ENCODE results near the gene DPY19L3.
"Not testable (repeated sequence)": the region's sequence is repeated elsewhere in the genome, so short reads cannot be mapped to it uniquely, and the experiment has no call there.

The DPY19L3 gene

GRCh38 chr19:32450217-32450616, 44.6 kb downstream of the DPY19L3 start:
- FAIRE-seq = no peak

- peak; percentile 66 for FAIRE-seq
Measured at GRCh38 chr19:32453736-32454135, 48.2 kb downstream of the DPY19L3 start.

GRCh38 chr19:32456406-32456805, 50.8 kb downstream of the DPY19L3 start:
- no peak for FAIRE-seq

GRCh38 chr19:32457571-32458158, 52.1 kb downstream of the DPY19L3 start:
- no peak for FAIRE-seq

- no peak for FAIRE-seq
Measured at GRCh38 chr19:32458500-32459123, 53.0 kb downstream of the DPY19L3 start.

GRCh38 chr19:32459204-32459865, 53.8 kb downstream of the DPY19L3 start:
- no peak for FAIRE-seq

GRCh38 chr19:32460476-32460875, 54.9 kb downstream of the DPY19L3 start:
- FAIRE-seq = no peak

GRCh38 chr19:32464279-32464678, 58.7 kb downstream of the DPY19L3 start:
- peak; percentile 75 for FAIRE-seq

- FAIRE-seq = no peak
Measured at GRCh38 chr19:32465176-32465575, 59.6 kb downstream of the DPY19L3 start.

GRCh38 chr19:32469795-32470194, 64.2 kb downstream of the DPY19L3 start:
- FAIRE-seq = no peak

- FAIRE-seq = no peak
Measured at GRCh38 chr19:32471095-32471494, 65.5 kb downstream of the DPY19L3 start.

GRCh38 chr19:32471811-32472210, 66.2 kb downstream of the DPY19L3 start:
- no peak for FAIRE-seq

- no peak for FAIRE-seq
Measured at GRCh38 chr19:32475141-32476031, 69.8 kb downstream of the DPY19L3 start.

- no peak for FAIRE-seq
Measured at GRCh38 chr19:32476032-32476350, 70.4 kb downstream of the DPY19L3 start.

GRCh38 chr19:32480321-32480720, 74.8 kb downstream of the DPY19L3 start:
- FAIRE-seq = no peak

- FAIRE-seq = no peak
Measured at GRCh38 chr19:32483574-32483973, 78.0 kb downstream of the DPY19L3 start.

- no peak for FAIRE-seq
Measured at GRCh38 chr19:32489971-32490370, 84.4 kb downstream of the DPY19L3 start.

- no peak for FAIRE-seq
Measured at GRCh38 chr19:32497391-32497790, 91.8 kb downstream of the DPY19L3 start.

GRCh38 chr19:32498648-32499200, 93.2 kb downstream of the DPY19L3 start:
- no peak for FAIRE-seq

GRCh38 chr19:32512498-32512897, 106.9 kb downstream of the DPY19L3 start:
- FAIRE-seq = not testable (repeated sequence)

GRCh38 chr19:32519023-32519422, 113.5 kb downstream of the DPY19L3 start:
- no peak for FAIRE-seq

GRCh38 chr19:32522967-32523366, 117.4 kb downstream of the DPY19L3 start:
- FAIRE-seq = no peak

- no peak for FAIRE-seq
Measured at GRCh38 chr19:32526895-32527294, 121.3 kb downstream of the DPY19L3 start.

Measured in endometrium (tissue), 2 donors.